CD4-positive, alpha-beta memory T cell (primary cell): ENCODE measurements around the gene LTBP1. TPM values are rescaled to one million over a fixed set of nuclear protein-coding genes. Genes with fewer than 3 reads are reported as not detected.

Experiments used
- CTCF ChIA-PET: fragments of 350-600 bp; sonication (Branson Sonifier 250); formaldehyde crosslinking; loops from one replicate; lab custom pipeline; 2021; ENCODE audit warnings: inconsistent platforms; ENCODE audit not compliant: partially characterized antibody; lab: Charles Lee
- POLR2A ChIA-PET: fragments of 350-600 bp; sonication (Branson Sonifier 250); formaldehyde crosslinking; loops from one replicate; lab custom pipeline; 2021; ENCODE audit not compliant: partially characterized antibody; lab: Charles Lee
- DNase-seq, 5 donors: peaks; one replicate each; pipeline versions ENCODE4 v3.0.0 to v3.0.0-alpha.2; 2020 to 2022; ENCODE audit warnings: mixed read lengths in 1 of 5
- H3K27ac ChIP-seq: one replicate; pipeline ENCODE4 v1.7.0; 2013; ENCODE audit warnings: low read depth, low read length
- H3K27me3 ChIP-seq: 2 replicates; pipeline ENCODE4 v1.7.0; 2013; ENCODE audit warnings: mild to moderate bottlenecking, low read length, moderate library complexity; ENCODE audit not compliant: insufficient read depth
- H3K36me3 ChIP-seq: 2 replicates; pipeline ENCODE4 v1.7.0; 2013; ENCODE audit warnings: mild to moderate bottlenecking, low read length, moderate library complexity; ENCODE audit not compliant: insufficient read depth
- H3K4me1 ChIP-seq: 2 replicates; pipeline ENCODE4 v1.7.0; 2013; ENCODE audit warnings: mild to moderate bottlenecking, low read length, moderate library complexity; ENCODE audit not compliant: insufficient read depth
- H3K4me3 ChIP-seq, 2 donors: one replicate each; pipeline ENCODE4 v1.7.0; 2013; ENCODE audit warnings: low read length in 2 of 2, mild to moderate bottlenecking in 1 of 2
- H3K9me3 ChIP-seq, 2 donors: one replicate each; pipeline ENCODE4 v1.7.0; 2013; ENCODE audit warnings: low read length in 2 of 2, control low read depth in 1 of 2; ENCODE audit not compliant: control insufficient read depth in 1 of 2
- H3K27ac Mint-ChIP-seq, 7 donors: one replicate each; pipeline ENCODE4 v1.8.0; 2020 to 2021; ENCODE audit warnings: mixed read lengths in 7 of 7, mild to moderate bottlenecking in 6 of 7, inconsistent platforms in 3 of 7, moderate library complexity in 3 of 7
- H3K27me3 Mint-ChIP-seq, 2 donors: one replicate each; pipeline ENCODE4 v1.8.0; 2020 to 2021; ENCODE audit warnings: mixed read lengths in 2 of 2
- H3K36me3 Mint-ChIP-seq, 2 donors: one replicate each; pipeline ENCODE4 v1.8.0; 2020 to 2021; ENCODE audit warnings: mixed read lengths in 2 of 2, inconsistent platforms in 1 of 2, mild to moderate bottlenecking in 1 of 2
- H3K4me1 Mint-ChIP-seq, 4 donors: one replicate each; pipeline ENCODE4 v1.8.0; 2020 to 2021; ENCODE audit warnings: mixed read lengths in 4 of 4, mild to moderate bottlenecking in 1 of 4
- H3K4me3 Mint-ChIP-seq, 8 donors: one replicate each; pipeline ENCODE4 v1.8.0; 2020 to 2021; ENCODE audit warnings: mixed read lengths in 8 of 8, mild to moderate bottlenecking in 7 of 8, moderate library complexity in 6 of 8, inconsistent platforms in 3 of 8
- H3K9me3 Mint-ChIP-seq, 8 donors: one replicate each; pipeline ENCODE4 v1.8.0; 2020 to 2021; ENCODE audit warnings: mixed read lengths in 8 of 8, mild to moderate bottlenecking in 5 of 8, inconsistent platforms in 3 of 8, moderate library complexity in 1 of 8
- intact Hi-C: fragments of 100-400 bp; cut with micrococcal nuclease; formaldehyde crosslinking; loops from one replicate; pipeline ENCODE4 v1.15.1; 2023
- polyA plus RNA-seq, 2 donors: library from polyadenylated mRNA; unstranded; fragments of 300-500 nt; fragmentation: Illumina TruSeq; gene quantifications; one replicate each; pipeline ENCODE4 v1.2.3, GENCODE V29; 2021
- total RNA-seq, 2 experiments: library from RNA; stranded (reverse); gene quantifications; one replicate each; pipeline ENCODE4 v1.2.3, GENCODE V29; 2021

The LTBP1 gene
- total and polyA plus RNA-seq, 4 experiments from 2014 or later: 0.44 TPM; not detected in 3

GRCh38 chr2:32952761-32953476 lies 6.2 kb downstream of the LTBP1 start:
- no peaks in the 10 kb centered on the region for H3K4me1 ChIP-seq
- no peak overlapping the region for H3K27ac ChIP-seq
- Mint-ChIP-seq H3K4me3 (no peak overlapping the region), H3K27ac (no peak overlapping the region), H3K9me3 (no peaks in the 10 kb centered on the region), H3K4me1 (peaks cover 0 to 8% (median 4%) of the 10 kb centered on the region in 4 donors), H3K27me3 (peaks cover 7 to 13% of the 10 kb centered on the region in 2 donors), H3K36me3 (no peaks in the 10 kb centered on the region)
- intact Hi-C loops: no loop called here
- CTCF ChIA-PET: no interaction called here
- no peaks in the 10 kb centered on the region for H3K9me3 ChIP-seq
- no peak for DNase-seq
- POLR2A ChIA-PET: no interaction called here
- no peak overlapping the region for H3K4me3 ChIP-seq
- H3K27me3 ChIP-seq: no peaks in the 10 kb centered on the region
- no peaks in the 10 kb centered on the region for H3K36me3 ChIP-seq

- Histone ChIP-seq H3K4me1 (no peaks in the 10 kb centered on the region), H3K36me3 (no peaks in the 10 kb centered on the region), H3K27me3 (no peaks in the 10 kb centered on the region), H3K27ac (no peak overlapping the region), H3K9me3 (no peaks in the 10 kb centered on the region), H3K4me3 (no peak overlapping the region)
- H3K36me3 Mint-ChIP-seq: no peaks in the 10 kb centered on the region
- no peak overlapping the region for H3K4me3 Mint-ChIP-seq
- H3K9me3 Mint-ChIP-seq: no peaks in the 10 kb centered on the region
- DNase-seq: no peak
- ChIA-PET CTCF (no interaction called here), POLR2A (no interaction called here)
- intact Hi-C loops: no loop called here
- H3K4me1 Mint-ChIP-seq: peaks cover 0 to 4% (median 2%) of the 10 kb centered on the region in 4 donors
- H3K27ac Mint-ChIP-seq: no peak overlapping the region
- peaks cover 4 to 6% of the 10 kb centered on the region in 2 donors for H3K27me3 Mint-ChIP-seq
Observed at GRCh38 chr2:32954206-32954605, 7.5 kb downstream of the LTBP1 start.

GRCh38 chr2:32958821-32959220 lies 12.1 kb downstream of the LTBP1 start:
- POLR2A ChIA-PET: no interaction called here
- Mint-ChIP-seq H3K27ac (no peak overlapping the region), H3K4me1 (no peaks in the 10 kb centered on the region), H3K27me3 (peaks cover 6 to 7% of the 10 kb centered on the region in 2 donors), H3K4me3 (peak overlapping the region in 1 of 8 donors; percentile 13), H3K9me3 (peaks cover 0 to 1% (median 0%) of the 10 kb centered on the region in 8 donors), H3K36me3 (no peaks in the 10 kb centered on the region)
- no peak overlapping the region for H3K27ac ChIP-seq
- H3K9me3 ChIP-seq: no peaks in the 10 kb centered on the region
- no peaks in the 10 kb centered on the region for H3K4me1 ChIP-seq
- CTCF ChIA-PET: no interaction called here
- intact Hi-C loops: no loop called here
- no peaks in the 10 kb centered on the region for H3K36me3 ChIP-seq
- H3K4me3 ChIP-seq: no peak overlapping the region
- H3K27me3 ChIP-seq: no peaks in the 10 kb centered on the region
- no peak for DNase-seq

GRCh38 chr2:32960238-32960637 lies 13.5 kb downstream of the LTBP1 start:
- no peaks in the 10 kb centered on the region for H3K36me3 Mint-ChIP-seq
- H3K9me3 Mint-ChIP-seq: peaks cover 0 to 1% (median 0%) of the 10 kb centered on the region in 8 donors
- H3K27me3 ChIP-seq: no peaks in the 10 kb centered on the region
- no peak for DNase-seq
- no peaks in the 10 kb centered on the region for H3K4me1 ChIP-seq
- H3K27me3 Mint-ChIP-seq: peaks cover 3 to 4% of the 10 kb centered on the region in 2 donors
- no peaks in the 10 kb centered on the region for H3K36me3 ChIP-seq
- H3K4me1 Mint-ChIP-seq: no peaks in the 10 kb centered on the region
- H3K9me3 ChIP-seq: no peaks in the 10 kb centered on the region
- no peak overlapping the region for H3K4me3 Mint-ChIP-seq
- ChIA-PET POLR2A (no interaction called here), CTCF (no interaction called here)
- no peak overlapping the region for H3K4me3 ChIP-seq
- H3K27ac ChIP-seq: no peak overlapping the region
- no peak overlapping the region for H3K27ac Mint-ChIP-seq
- intact Hi-C loops: no loop called here

- peaks cover 0 to 1% (median 0%) of the 10 kb centered on the region in 8 donors for H3K9me3 Mint-ChIP-seq
- Histone ChIP-seq H3K4me1 (no peaks in the 10 kb centered on the region), H3K4me3 (no peak overlapping the region), H3K36me3 (no peaks in the 10 kb centered on the region), H3K9me3 (no peaks in the 10 kb centered on the region), H3K27me3 (no peaks in the 10 kb centered on the region), H3K27ac (no peak overlapping the region)
- ChIA-PET POLR2A (no interaction called here), CTCF (no interaction called here)
- intact Hi-C loops: no loop called here
- H3K36me3 Mint-ChIP-seq: no peaks in the 10 kb centered on the region
- H3K4me1 Mint-ChIP-seq: no peaks in the 10 kb centered on the region
- H3K4me3 Mint-ChIP-seq: no peak overlapping the region
- peaks cover 3 to 4% of the 10 kb centered on the region in 2 donors for H3K27me3 Mint-ChIP-seq
- DNase-seq: no peak
- peak overlapping the region in 1 of 7 donors; percentile 32 for H3K27ac Mint-ChIP-seq
Observed at GRCh38 chr2:32960647-32961403, 14.1 kb downstream of the LTBP1 start.

- no peak overlapping the region for H3K4me3 ChIP-seq
- no peaks in the 10 kb centered on the region for H3K36me3 Mint-ChIP-seq
- no peaks in the 10 kb centered on the region for H3K9me3 ChIP-seq
- no peak for DNase-seq
- peaks cover 3 to 4% of the 10 kb centered on the region in 2 donors for H3K27me3 Mint-ChIP-seq
- no peak overlapping the region for H3K27ac Mint-ChIP-seq
- H3K27me3 ChIP-seq: no peaks in the 10 kb centered on the region
- CTCF ChIA-PET: no interaction called here
- H3K4me1 ChIP-seq: no peaks in the 10 kb centered on the region
- no peaks in the 10 kb centered on the region for H3K36me3 ChIP-seq
- no peak overlapping the region for H3K27ac ChIP-seq
- peaks cover 0 to 1% (median 0%) of the 10 kb centered on the region in 8 donors for H3K9me3 Mint-ChIP-seq
- H3K4me3 Mint-ChIP-seq: no peak overlapping the region
- intact Hi-C loops: no loop called here
- POLR2A ChIA-PET: no interaction called here
- H3K4me1 Mint-ChIP-seq: no peaks in the 10 kb centered on the region
Observed at GRCh38 chr2:32962690-32963089, 15.9 kb downstream of the LTBP1 start.

- Histone ChIP-seq H3K4me3 (no peak overlapping the region), H3K27me3 (no peaks in the 10 kb centered on the region), H3K27ac (no peak overlapping the region), H3K4me1 (no peaks in the 10 kb centered on the region), H3K9me3 (no peaks in the 10 kb centered on the region), H3K36me3 (no peaks in the 10 kb centered on the region)
- Mint-ChIP-seq H3K9me3 (peaks cover 0 to 1% (median 0%) of the 10 kb centered on the region in 8 donors), H3K36me3 (no peaks in the 10 kb centered on the region), H3K27ac (no peak overlapping the region), H3K27me3 (peaks cover under 1 to 3% of the 10 kb centered on the region in 2 donors), H3K4me1 (no peaks in the 10 kb centered on the region), H3K4me3 (no peak overlapping the region)
- POLR2A ChIA-PET: no interaction called here
- DNase-seq: no peak
- CTCF ChIA-PET: no interaction called here
- intact Hi-C loops: no loop called here
Observed at GRCh38 chr2:32963941-32964340, 17.2 kb downstream of the LTBP1 start.
